ENCODE measurements around the gene EFCAB5. TPM values are rescaled to one million over a fixed set of nuclear protein-coding genes. Genes with fewer than 3 reads are reported as not detected.
A peak's percentile ranks its signal among the peaks of the same experiment; 100 is the strongest.

The EFCAB5 gene
- total and polyA plus RNA-seq, 2 of the 13 experiments (the other 11 are each of a cell fraction or from before 2014, with no cell fraction given): 0.15 TPM; not detected in 1

- no peak for TF ChIP-seq GLMP (CRISPR knock-in tag; IDR thresholded peaks at IDR 0.05; ENCODE audit: borderline replicate concordance)
Observed at GRCh38 chr17:30116661-30117551, 175.5 kb downstream of the EFCAB5 start, which contains the start of gene NSRP1 (continued).

- H3K79me2 ChIP-seq (ENCODE audit: insufficient read depth, low read length): peaks cover 51% of the 10 kb centered on the region
- no peak overlapping the region for H2AFZ ChIP-seq (ENCODE audit: low read length)
- ATAC-seq (no peak), FAIRE-seq (no peak), DNase-seq (ENCODE audit: low spot score) (no peak)
- H4K20me1 ChIP-seq (ENCODE audit: insufficient read depth, low read length): no peaks in the 10 kb centered on the region
- H3K9ac ChIP-seq (ENCODE audit: insufficient read depth, low read depth, low read length): peak overlapping the region; percentile 99
- peak overlapping the region; percentile 87 for H3K27ac ChIP-seq (ENCODE audit: extremely low read length, insufficient read depth, low read length)
- peaks cover 0 to 9% of the 10 kb centered on the region in 2 experiments; a peak in 3 of 5 replicates for H3K36me3 ChIP-seq (replicated peaks in 1 of 2; ENCODE audit: control insufficient read depth in 1 of 2, insufficient read depth in 2 of 2, low read length in 2 of 2)
- H3K27me3 ChIP-seq (ENCODE audit: control insufficient read depth in 1 of 2, insufficient read depth in 2 of 2, low read length in 2 of 2): no peaks in the 10 kb centered on the region; a peak in 1 of 5 replicates
- 18% methylated on average over 5 of the region's 5 CpGs for WGBS (ENCODE audit: low lambda C conversion rate)
- peak overlapping the region; percentile 81 for H3K4me2 ChIP-seq (ENCODE audit: low read depth, low read length)
- TF ChIP-seq ATM (IDR thresholded peaks at IDR 0.05; ENCODE audit: borderline replicate concordance) (no peak), ZNF766 (CRISPR knock-in tag; IDR thresholded peaks at IDR 0.05; ENCODE audit: borderline replicate concordance) (no peak), ZNF543 (CRISPR knock-in tag; IDR thresholded peaks at IDR 0.05) (no peak), ZNF430 (CRISPR knock-in tag; IDR thresholded peaks at IDR 0.05) (no peak), ZBTB14 (CRISPR knock-in tag; IDR thresholded peaks at IDR 0.05) (no peak), ZIK1 (CRISPR knock-in tag; IDR thresholded peaks at IDR 0.05; ENCODE audit: borderline replicate concordance, low read depth) (no peak), ZNF598 (CRISPR knock-in tag; IDR thresholded peaks at IDR 0.05; ENCODE audit: borderline replicate concordance) (no peak), CREB1 (IDR thresholded peaks at IDR 0.05) (no peak), CREB1 (CRISPR knock-in tag; IDR thresholded peaks at IDR 0.05) (no peak), ZNF549 (CRISPR knock-in tag; IDR thresholded peaks at IDR 0.05) (no peak), ZNF547 (CRISPR knock-in tag; IDR thresholded peaks at IDR 0.05) (no peak), CHD4 (IDR thresholded peaks at IDR 0.05; ENCODE audit: borderline replicate concordance, low read length) (no peak)
- CTCF ChIA-PET (ENCODE audit: low intra/inter-chr PET ratio, low total read pairs): no interaction called here
- BruUV-seq (replicated peaks): no TSS peak
- intact Hi-C loops (cut with micrococcal nuclease; ENCODE audit: unreplicated experiment): no loop called here
- H3K4me1 ChIP-seq (ENCODE audit: insufficient read depth, low read length): peaks cover 47% of the 10 kb centered on the region
- H3K9me3 ChIP-seq (ENCODE audit: low read length): no peaks in the 10 kb centered on the region
- peak overlapping the region; percentile 85 to 93 (median 91) for H3K4me3 ChIP-seq (replicated peaks in 1 of 3; ENCODE audit: insufficient read depth in 1 of 3, low read depth in 2 of 3, low read length in 3 of 3)
- in situ Hi-C loops (cut with HindIII; ENCODE audit: extremely low pct_ligation_motif_present, low pct_unique_long_range_greater_than_20kb): no loop called here
- POLR2A ChIA-PET: interaction anchor here (0.6 to 2.5 kb wide), 7 partner anchors 8 to 227 kb away, joined by 3 to 12 read pairs (median 3); no protein-coding TSS in a partner anchor
Observed at GRCh38 chr17:30117675-30118081, 176.2 kb downstream of the EFCAB5 start.
